ENCODE results near the gene VIPR2. TPM values are rescaled to one million over a fixed set of nuclear protein-coding genes. Genes with fewer than 3 reads are reported as not detected.
"Not testable (repeated sequence)": the region's sequence is repeated elsewhere in the genome, so short reads cannot be mapped to it uniquely, and the experiment has no call there.

The VIPR2 gene
- total RNA-seq, 1 donor from 2014 or later: not detected

- no peak for TF ChIP-seq CTCF (IDR thresholded peaks at IDR 0.05; ENCODE audit: partially characterized antibody, unreplicated experiment)
- H3K9me3 Mint-ChIP-seq (ENCODE audit: unreplicated experiment): peaks cover 3% of the 10 kb centered on the region
- no peaks in the 10 kb centered on the region for H3K36me3 Mint-ChIP-seq (ENCODE audit: unreplicated experiment)
- H3K27me3 Mint-ChIP-seq (ENCODE audit: unreplicated experiment): peaks cover 6% of the 10 kb centered on the region
- H3K4me3 Mint-ChIP-seq (ENCODE audit: unreplicated experiment): no peak overlapping the region
- no peaks in the 10 kb centered on the region for H3K4me1 Mint-ChIP-seq (ENCODE audit: low read depth, unreplicated experiment)
- DNase-seq: no peak
- H3K27ac Mint-ChIP-seq (ENCODE audit: unreplicated experiment): no peak overlapping the region
Observed at GRCh38 chr7:159127691-159128642, 16.7 kb downstream of the VIPR2 start.

GRCh38 chr7:159126311-159127260 lies 18.1 kb downstream of the VIPR2 start:
- peaks cover 6% of the 10 kb centered on the region for H3K27me3 Mint-ChIP-seq (ENCODE audit: unreplicated experiment)

GRCh38 chr7:159125955-159126270 lies 18.8 kb downstream of the VIPR2 start:
- no peak for DNase-seq
- no peak overlapping the region for H3K27ac Mint-ChIP-seq (ENCODE audit: unreplicated experiment)
- peaks cover 6% of the 10 kb centered on the region for H3K27me3 Mint-ChIP-seq (ENCODE audit: unreplicated experiment)
- peaks cover 3% of the 10 kb centered on the region for H3K9me3 Mint-ChIP-seq (ENCODE audit: unreplicated experiment)
- no peak for TF ChIP-seq CTCF (IDR thresholded peaks at IDR 0.05; ENCODE audit: partially characterized antibody, unreplicated experiment)
- no peak overlapping the region for H3K4me3 Mint-ChIP-seq (ENCODE audit: unreplicated experiment)
- H3K4me1 Mint-ChIP-seq (ENCODE audit: low read depth, unreplicated experiment): no peaks in the 10 kb centered on the region
- H3K36me3 Mint-ChIP-seq (ENCODE audit: unreplicated experiment): no peaks in the 10 kb centered on the region

More at GRCh38 chr7:159126311-159127260, 18.1 kb downstream of the VIPR2 start:
- Mint-ChIP-seq H3K36me3 (ENCODE audit: unreplicated experiment) (no peaks in the 10 kb centered on the region), H3K4me1 (ENCODE audit: low read depth, unreplicated experiment) (no peaks in the 10 kb centered on the region), H3K27ac (ENCODE audit: unreplicated experiment) (no peak overlapping the region), H3K4me3 (ENCODE audit: unreplicated experiment) (no peak overlapping the region), H3K9me3 (ENCODE audit: unreplicated experiment) (peaks cover 3% of the 10 kb centered on the region)
- no peak for DNase-seq
- TF ChIP-seq CTCF (IDR thresholded peaks at IDR 0.05; ENCODE audit: partially characterized antibody, unreplicated experiment): no peak

GRCh38 chr7:159125104-159125954 lies 19.3 kb downstream of the VIPR2 start:
- H3K9me3 Mint-ChIP-seq (ENCODE audit: unreplicated experiment): peaks cover 3% of the 10 kb centered on the region
- no peak overlapping the region for H3K4me3 Mint-ChIP-seq (ENCODE audit: unreplicated experiment)
- H3K27me3 Mint-ChIP-seq (ENCODE audit: unreplicated experiment): peaks cover 6% of the 10 kb centered on the region
- no peaks in the 10 kb centered on the region for H3K36me3 Mint-ChIP-seq (ENCODE audit: unreplicated experiment)
- H3K4me1 Mint-ChIP-seq (ENCODE audit: low read depth, unreplicated experiment): no peaks in the 10 kb centered on the region
- no peak for TF ChIP-seq CTCF (IDR thresholded peaks at IDR 0.05; ENCODE audit: partially characterized antibody, unreplicated experiment)
- DNase-seq: no peak
- no peak overlapping the region for H3K27ac Mint-ChIP-seq (ENCODE audit: unreplicated experiment)

DNA sequence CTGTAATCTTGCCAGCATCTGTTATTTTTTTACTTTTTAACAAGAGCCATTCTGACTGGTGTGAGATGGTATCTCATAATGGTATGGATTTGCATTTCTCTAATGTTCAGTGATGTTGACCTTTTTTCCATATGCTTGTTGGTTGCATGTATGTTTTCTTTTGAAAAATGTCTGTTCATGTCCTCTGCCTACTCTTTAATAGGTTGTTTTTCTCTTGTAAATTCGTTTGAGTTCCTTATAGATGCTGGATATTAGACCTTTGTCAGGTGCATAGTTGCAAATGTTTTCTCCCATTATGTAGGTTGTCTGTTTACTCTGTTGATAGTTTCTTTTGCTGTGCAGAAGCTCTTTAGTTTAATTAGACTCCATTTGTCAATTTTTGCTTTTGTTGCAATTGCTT lies 20.9 kb downstream of the VIPR2 start:
- not testable (repeated sequence) for H3K36me3 Mint-ChIP-seq (ENCODE audit: unreplicated experiment); H3K4me3 Mint-ChIP-seq (ENCODE audit: unreplicated experiment); H3K27ac Mint-ChIP-seq (ENCODE audit: unreplicated experiment); H3K4me1 Mint-ChIP-seq (ENCODE audit: low read depth, unreplicated experiment); H3K9me3 Mint-ChIP-seq (ENCODE audit: unreplicated experiment); H3K27me3 Mint-ChIP-seq (ENCODE audit: unreplicated experiment); DNase-seq

DNA sequence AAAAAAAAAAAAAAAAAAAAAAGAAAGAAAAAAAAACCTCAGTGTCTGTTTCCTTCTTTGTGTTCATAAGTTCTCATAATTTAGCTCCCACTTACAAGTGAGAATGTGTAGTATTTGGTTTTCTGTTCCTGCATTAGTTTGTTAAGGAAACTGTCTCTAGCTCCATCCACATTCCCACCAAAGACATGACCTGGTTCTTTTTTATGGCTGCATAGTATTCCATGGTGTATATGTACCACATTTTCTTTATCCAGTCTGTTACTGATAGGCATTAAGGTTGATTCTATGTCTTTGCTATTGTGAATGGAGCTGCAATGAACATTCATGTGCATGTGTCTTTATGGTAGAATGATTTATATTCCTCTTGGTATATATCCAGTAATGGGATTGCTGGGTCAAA lies 21.4 kb downstream of the VIPR2 start:
- H3K9me3 Mint-ChIP-seq (ENCODE audit: unreplicated experiment); H3K27ac Mint-ChIP-seq (ENCODE audit: unreplicated experiment); DNase-seq; H3K4me1 Mint-ChIP-seq (ENCODE audit: low read depth, unreplicated experiment); H3K27me3 Mint-ChIP-seq (ENCODE audit: unreplicated experiment); H3K4me3 Mint-ChIP-seq (ENCODE audit: unreplicated experiment); H3K36me3 Mint-ChIP-seq (ENCODE audit: unreplicated experiment): not testable (repeated sequence)
